Mucosa of descending colon (tissue), 3 donors: ENCODE data around the gene AQP5. TPM values are rescaled to one million over a fixed set of nuclear protein-coding genes. Genes with fewer than 3 reads are reported as not detected.
A peak's percentile ranks its signal among the peaks of the same experiment; 100 is the strongest.

ENCODE experiments used
- ATAC-seq: fragments of 200-7000 bp; cut with Tn5 transposase; one replicate; pipeline ENCODE4 v1.9.1; 2020; ENCODE audit warnings: mild to moderate bottlenecking, moderate library complexity
- DNase-seq, 3 donors: peaks; one replicate each; pipeline ENCODE4 v3.0.0-alpha.2; 2020
- H3K36me3 ChIP-seq: fragments of 200-600 bp; one replicate; pipeline ENCODE4 v1.8.0; 2021; ENCODE audit warnings: low read depth, mild to moderate bottlenecking
- H3K4me1 ChIP-seq: fragments of 200-600 bp; one replicate; pipeline ENCODE4 v1.8.0; 2021; ENCODE audit warnings: low read depth, mild to moderate bottlenecking
- H3K4me3 ChIP-seq: fragments of 200-600 bp; one replicate; pipeline ENCODE4 v1.8.0; 2021; ENCODE audit warnings: mild to moderate bottlenecking
- H3K9me3 ChIP-seq: fragments of 200-600 bp; one replicate; pipeline ENCODE4 v1.8.0; 2021; ENCODE audit warnings: mild to moderate bottlenecking
- CTCF ChIP-seq: fragments of 200-600 bp; IDR thresholded peaks from one replicate; pipeline ENCODE4 v1.8.0; 2022; ENCODE audit warnings: antibody characterized with exemption, mild to moderate bottlenecking
- intact Hi-C, 2 donors: fragments of 100-400 bp; cut with DNase I in 1 of 2; cut with micrococcal nuclease in 1 of 2; formaldehyde crosslinking; loops; one replicate each; pipeline versions ENCODE4 v1.11.0 to v1.11.1; 2022; cut with DNase I, micrococcal nuclease
- total RNA-seq, 3 donors: library from RNA; stranded (reverse); fragmentation: NEBNext Ultra II Directional in 2 of 3; extraction: Animal tissue kit (Norgen Biotek cat#: 25700) in 2 of 3; gene quantifications; one replicate each; pipeline versions ENCODE4 v1.2.1 to v1.2.4, GENCODE V29; 2021 to 2023
- donor health status: DM: no; HTN: no; CAD: no; lungs with moderate emphysema.
- donor health status: DM: no; HTN: no; CAD: no.
- donor health status: DM: no; HTN: yes; CAD: no.

The AQP5 gene
- total RNA-seq, 3 donors from 2014 or later, result not detected

- DNase-seq (no peak), ATAC-seq (no peak)
- no peaks in the 10 kb centered on the region for H3K9me3 ChIP-seq
- no peak overlapping the region for H3K4me3 ChIP-seq
- no peaks in the 10 kb centered on the region for H3K36me3 ChIP-seq
- H3K4me1 ChIP-seq, result peaks cover 3% of the 10 kb centered on the region
- intact Hi-C loops, result loop anchor here in 1 of 2 donors (5.0 kb wide), 1 partner anchor 92 kb away; no protein-coding TSS in a partner anchor
- no peak for TF ChIP-seq CTCF
Measured at GRCh38 chr12:49970658-49971057, 9.0 kb downstream of the AQP5 start.

- no peak for TF ChIP-seq CTCF
- ATAC-seq, result no peak
- no peaks in the 10 kb centered on the region for H3K36me3 ChIP-seq
- no peak overlapping the region for H3K4me3 ChIP-seq
- intact Hi-C loops, result loop anchor here in 1 of 2 donors (5.0 kb wide), 1 partner anchor 91 kb away; no protein-coding TSS in a partner anchor
- DNase-seq, result no peak
- H3K9me3 ChIP-seq, result no peaks in the 10 kb centered on the region
- H3K4me1 ChIP-seq, result peaks cover 3% of the 10 kb centered on the region
Measured at GRCh38 chr12:49971141-49971540, 9.5 kb downstream of the AQP5 start.

GRCh38 chr12:49972129-49972528, 10.5 kb downstream of the AQP5 start:
- DNase-seq (no peak), ATAC-seq (no peak)
- H3K9me3 ChIP-seq, result no peaks in the 10 kb centered on the region
- no peak for TF ChIP-seq CTCF
- no peak overlapping the region for H3K4me3 ChIP-seq
- no peaks in the 10 kb centered on the region for H3K36me3 ChIP-seq
- intact Hi-C loops, result loop anchor here in 1 of 2 donors (5.0 kb wide), 1 partner anchor 90 kb away; no protein-coding TSS in a partner anchor
- peaks cover 3% of the 10 kb centered on the region for H3K4me1 ChIP-seq

- no peak within 1 kb of the TSS for H3K4me3 ChIP-seq
- H3K4me1 ChIP-seq, result peaks cover under 1% of the 10 kb centered on the region
- no peak for TF ChIP-seq CTCF
- H3K36me3 ChIP-seq, result no peaks in the 10 kb centered on the region
- no peaks in the 10 kb centered on the region for H3K9me3 ChIP-seq
- DNase-seq, result no peak
- no peak for ATAC-seq
- intact Hi-C loops, result loop anchor here in 1 of 2 donors (5.0 kb wide), 1 partner anchor 90 kb away; no protein-coding TSS in a partner anchor
Measured at GRCh38 chr12:49972641-49973360, 11.1 kb downstream of the AQP5 start, which contains the start of gene AQP6. Gene AQP6 (plus strand): TSS chr12:49972947. CDS start chr12:49973174, 227 bp downstream.

- intact Hi-C loops, result loop anchor here in 1 of 2 donors (5.0 kb wide), 1 partner anchor 89 kb away; no protein-coding TSS in a partner anchor
- TF ChIP-seq CTCF, result no peak
- Histone ChIP-seq H3K9me3 (no peaks in the 10 kb centered on the region), H3K36me3 (no peaks in the 10 kb centered on the region), H3K4me1 (no peaks in the 10 kb centered on the region), H3K4me3 (no peak overlapping the region)
- ATAC-seq (peak; percentile 68), DNase-seq (no peak)
Measured at GRCh38 chr12:49973361-49973830, 11.7 kb downstream of the AQP5 start.
